H4 (cell line): ENCODE data around the gene IFITM10. TPM values are rescaled to one million over a fixed set of nuclear protein-coding genes. Genes with fewer than 3 reads are reported as not detected.

ENCODE experiments used
- DNase-seq: peaks from one replicate; pipeline ENCODE4 v3.0.0-alpha.2; 2015; ENCODE audit warnings: low spot score
- total RNA-seq: library from RNA; depleted of rRNA; stranded (reverse); fragments of >200 nt; shearing (Covaris generic); gene quantifications from 2 replicates; pipeline ENCODE4 v1.2.3, GENCODE V29; 2014

Gene IFITM10
- total RNA-seq, 1 experiment from 2014 or later = 2.0 TPM

- no peak for DNase-seq
These were observed 32.6 kb downstream of the IFITM10 start for GRCh38 chr11:1717745-1718144.

DNA sequence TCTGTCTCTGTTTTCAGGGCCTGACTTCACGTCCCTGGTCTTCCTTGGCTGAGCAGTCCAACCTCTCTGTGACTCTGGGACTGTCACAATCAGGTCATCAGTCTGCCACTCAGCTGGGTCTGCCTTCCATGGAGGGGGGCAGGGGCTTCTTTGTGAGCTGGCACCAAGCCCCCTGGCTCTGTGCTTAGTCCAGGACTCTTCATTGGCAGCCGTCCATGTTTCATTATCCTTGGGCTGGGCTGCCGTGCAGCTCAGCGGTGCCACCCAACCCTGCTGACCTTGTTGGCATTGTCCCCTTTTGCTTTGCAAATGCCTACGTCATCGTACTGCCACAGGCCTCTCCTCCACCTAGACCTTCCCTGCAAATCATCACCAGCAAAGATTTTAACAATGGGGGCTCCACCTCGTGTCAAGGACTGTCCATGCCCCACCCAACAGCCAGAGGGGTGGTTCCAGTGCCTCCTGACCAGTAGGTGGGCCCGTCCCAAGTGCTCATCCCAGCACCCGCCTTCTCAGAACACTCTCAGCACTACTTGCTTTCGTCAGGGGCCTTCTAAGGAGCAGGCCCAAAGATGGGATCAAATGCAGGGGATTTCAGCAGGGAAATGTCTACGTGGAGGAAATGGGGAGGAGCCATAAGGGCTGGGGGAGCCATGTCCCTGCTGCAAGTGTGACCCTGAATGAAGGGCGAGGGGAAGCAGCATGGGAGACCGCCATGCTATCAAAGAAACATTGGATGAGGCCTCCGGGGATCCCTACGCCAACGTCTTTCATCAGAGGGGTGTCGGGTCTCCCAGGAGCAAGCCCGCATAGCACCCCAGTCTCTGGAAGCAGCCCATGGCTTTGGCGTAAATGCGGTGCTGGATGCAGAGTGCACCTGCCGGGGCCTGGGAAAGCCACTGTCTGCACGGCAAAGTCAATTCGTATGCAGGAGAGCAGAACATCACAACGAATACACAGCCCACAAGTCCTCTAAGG lies 35.2 kb downstream of the IFITM10 start:
- peak; percentile 4 for DNase-seq

DNA sequence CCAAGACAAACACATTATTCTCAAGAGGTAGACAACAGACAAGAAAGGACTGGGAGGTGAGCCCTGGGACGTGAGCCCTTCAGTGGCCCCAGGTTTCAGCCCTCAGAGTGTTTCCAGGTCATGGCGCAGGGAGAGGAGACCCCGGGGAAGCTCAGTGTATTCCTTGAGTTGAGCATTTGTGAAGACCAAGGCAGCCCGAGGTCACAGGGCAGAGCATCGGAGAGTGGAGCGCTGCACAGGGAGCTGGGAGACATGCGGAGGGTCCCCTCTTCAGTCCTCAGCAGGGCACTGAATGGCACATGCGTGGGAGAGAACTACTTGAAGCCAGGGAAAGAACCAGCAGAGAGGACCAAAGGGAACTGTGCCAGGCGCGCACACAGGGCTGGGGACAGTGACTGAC lies 41.7 kb downstream of the IFITM10 start:
- no peak for DNase-seq

DNA sequence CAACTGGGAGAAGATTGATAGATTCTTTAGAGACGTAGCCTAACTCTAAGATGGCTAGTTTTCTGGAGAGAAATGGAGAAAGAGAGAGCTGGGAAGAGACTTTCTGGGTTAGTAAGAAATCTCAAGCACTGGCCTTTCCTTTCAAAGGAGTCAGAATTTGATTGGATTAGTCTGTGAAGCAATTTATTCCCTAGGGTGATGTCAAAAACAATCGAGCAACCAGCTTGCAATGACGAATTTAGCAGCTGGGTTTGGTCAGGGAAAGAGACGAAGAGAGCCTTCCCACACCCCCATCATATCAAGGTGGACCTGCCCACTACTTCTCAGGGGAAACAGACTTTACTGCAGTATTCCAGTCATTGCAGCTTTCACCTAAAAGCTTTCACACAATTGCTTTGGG lies 42.6 kb downstream of the IFITM10 start:
- DNase-seq = no peak

DNA sequence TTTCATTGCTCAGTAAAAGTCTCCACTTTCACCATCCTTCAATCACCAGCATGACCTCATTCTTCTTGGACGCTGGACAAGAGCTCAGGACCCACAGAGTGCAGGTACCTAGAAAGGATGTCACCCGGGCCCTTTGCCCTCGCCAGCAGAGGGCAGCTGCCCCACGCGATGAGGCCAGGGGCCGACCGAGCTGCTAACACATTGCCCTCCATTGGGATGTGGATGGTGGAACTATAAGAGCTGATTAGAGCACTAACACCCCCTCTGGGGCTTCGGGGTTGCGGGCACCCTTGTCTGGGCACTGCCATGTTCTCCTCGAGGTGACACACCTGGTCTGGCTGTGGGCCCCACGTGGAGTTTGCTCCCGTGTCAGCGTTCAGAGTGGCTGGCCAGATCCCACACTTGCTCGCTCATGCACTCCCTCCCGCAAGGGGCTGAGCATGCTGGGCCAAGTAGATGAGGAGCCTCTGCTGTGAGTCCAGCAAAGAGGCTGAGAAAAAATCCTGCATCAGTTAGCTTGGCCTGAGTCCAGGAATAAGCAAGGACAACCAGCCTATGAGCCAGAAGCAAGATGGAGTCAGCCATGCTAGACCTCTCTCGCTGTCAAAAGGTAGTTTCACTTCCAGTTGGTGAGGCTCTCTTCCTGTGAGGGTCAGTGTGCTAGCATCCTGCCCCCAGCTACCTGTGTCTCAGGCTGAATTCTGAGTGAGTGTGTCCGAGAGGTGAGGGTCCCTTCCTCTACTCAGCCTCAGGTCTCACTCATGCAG lies 43.6 kb downstream of the IFITM10 start:
- DNase-seq = no peak

DNA sequence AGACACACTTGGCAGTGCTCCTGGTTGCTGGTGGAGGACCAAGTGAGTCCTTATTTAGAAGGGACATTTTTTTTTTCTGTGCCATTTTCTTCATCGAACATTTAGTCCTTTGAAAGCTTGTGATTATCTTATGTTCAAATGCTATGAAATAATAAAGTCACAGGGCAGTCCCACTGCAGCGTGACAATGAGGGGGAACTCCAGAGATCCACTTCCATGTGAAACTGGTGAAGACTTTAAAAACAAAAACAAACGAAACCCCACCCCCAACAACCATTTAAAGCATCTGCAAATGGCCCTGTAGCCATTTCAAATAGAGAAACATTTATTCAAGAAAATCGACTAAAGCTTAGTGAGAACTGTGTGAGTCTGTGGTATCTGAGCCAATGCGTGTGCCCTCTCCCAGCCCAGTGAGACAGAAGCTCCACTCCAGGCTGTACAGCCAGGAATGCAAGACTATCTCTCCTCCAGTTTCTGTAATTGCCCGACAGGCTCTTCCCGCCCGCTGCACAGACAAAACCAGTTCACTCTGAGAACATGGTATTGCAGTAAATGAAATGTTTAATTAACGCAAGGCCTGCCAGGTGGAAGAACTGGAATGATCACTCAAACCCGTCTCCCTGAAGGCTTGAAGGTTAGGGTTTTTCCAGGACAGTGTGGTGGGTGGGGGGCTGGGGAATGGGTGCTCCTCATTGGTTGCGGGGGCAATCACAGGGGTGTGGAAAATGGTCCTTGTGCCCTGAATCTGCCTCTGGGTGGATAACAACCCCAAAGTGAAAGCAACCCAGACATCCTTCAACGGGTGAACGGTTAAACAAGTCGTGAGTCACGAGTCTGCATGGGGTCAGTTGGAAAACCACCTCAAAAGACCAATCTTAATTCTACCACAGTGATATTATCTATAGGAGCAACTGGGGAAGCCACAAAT lies 45.0 kb downstream of the IFITM10 start:
- DNase-seq = peak; percentile 84

DNA sequence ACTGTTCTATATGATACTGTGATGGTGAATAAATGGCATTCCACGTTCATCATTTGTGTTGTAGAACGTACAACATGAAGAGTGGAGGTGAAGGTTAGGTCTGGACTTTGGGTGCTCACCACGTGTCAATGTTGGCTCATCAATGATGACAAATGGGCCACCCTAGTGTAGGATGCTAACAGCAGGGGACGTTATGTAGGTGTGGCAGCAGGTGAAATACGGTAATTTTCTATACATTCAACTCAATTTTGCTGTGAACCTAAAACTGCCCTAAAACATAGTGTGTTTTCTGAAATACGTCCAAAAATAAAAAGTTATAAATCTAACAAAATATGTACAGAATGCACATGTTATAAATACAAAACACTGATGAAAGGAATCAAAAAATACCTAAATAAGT lies 47.2 kb downstream of the IFITM10 start:
- DNase-seq = no peak

DNA sequence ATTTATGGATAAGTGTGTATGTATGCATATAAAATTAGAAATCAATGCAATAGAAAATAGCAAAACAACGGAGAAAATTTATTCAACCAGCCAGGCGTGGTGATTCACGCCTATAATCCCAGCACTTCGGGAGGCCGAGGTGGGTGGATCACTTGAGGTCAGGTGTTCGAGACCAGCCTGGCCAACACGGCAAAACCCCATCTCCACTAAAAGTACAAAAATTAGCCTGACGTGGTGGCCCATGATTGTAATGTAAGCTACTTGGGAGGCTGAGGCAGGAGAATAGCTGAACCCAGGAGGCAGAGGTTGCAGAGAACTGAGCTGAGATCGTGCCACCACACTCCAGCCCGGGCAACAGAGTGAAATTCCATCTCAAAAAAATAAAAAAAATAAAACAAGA lies 47.9 kb downstream of the IFITM10 start:
- no peak for DNase-seq

DNA sequence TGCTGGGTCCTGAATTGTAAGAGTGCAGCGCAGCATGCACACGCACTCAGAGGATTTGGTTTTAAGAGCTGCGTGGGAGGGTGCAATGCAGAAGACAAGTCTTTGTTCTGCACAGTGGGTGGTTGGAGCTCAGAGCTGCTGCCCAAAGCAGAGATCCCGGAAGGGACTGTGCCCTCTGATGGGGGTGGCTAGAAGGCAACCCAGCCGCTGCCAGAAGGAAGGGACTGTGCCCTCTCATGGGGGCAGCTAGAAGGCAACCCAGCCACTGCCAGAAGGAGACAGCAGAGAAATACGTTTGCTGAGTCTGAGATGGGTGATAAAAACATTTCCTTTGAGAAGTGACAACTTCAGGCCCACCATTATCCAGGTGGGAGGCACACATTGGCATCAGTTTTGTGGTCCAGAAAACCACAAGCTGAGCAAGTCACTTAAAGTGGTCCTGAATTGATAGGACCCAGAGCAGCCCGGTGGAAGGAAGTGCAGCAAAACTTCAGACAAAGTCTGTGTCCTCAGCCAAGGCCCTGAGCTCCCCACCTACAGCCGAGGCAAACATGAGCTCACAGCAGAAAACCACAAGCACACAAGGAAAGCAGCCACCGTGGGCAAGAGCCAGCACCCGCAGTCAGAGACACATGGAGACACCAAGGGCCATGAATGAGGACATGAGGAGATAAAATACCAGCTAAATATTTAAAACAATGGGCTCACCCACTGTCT lies 49.1 kb downstream of the IFITM10 start:
- DNase-seq = no peak

GRCh38 chr11:1699771-1700170 lies 50.6 kb downstream of the IFITM10 start:
- no peak for DNase-seq

DNA sequence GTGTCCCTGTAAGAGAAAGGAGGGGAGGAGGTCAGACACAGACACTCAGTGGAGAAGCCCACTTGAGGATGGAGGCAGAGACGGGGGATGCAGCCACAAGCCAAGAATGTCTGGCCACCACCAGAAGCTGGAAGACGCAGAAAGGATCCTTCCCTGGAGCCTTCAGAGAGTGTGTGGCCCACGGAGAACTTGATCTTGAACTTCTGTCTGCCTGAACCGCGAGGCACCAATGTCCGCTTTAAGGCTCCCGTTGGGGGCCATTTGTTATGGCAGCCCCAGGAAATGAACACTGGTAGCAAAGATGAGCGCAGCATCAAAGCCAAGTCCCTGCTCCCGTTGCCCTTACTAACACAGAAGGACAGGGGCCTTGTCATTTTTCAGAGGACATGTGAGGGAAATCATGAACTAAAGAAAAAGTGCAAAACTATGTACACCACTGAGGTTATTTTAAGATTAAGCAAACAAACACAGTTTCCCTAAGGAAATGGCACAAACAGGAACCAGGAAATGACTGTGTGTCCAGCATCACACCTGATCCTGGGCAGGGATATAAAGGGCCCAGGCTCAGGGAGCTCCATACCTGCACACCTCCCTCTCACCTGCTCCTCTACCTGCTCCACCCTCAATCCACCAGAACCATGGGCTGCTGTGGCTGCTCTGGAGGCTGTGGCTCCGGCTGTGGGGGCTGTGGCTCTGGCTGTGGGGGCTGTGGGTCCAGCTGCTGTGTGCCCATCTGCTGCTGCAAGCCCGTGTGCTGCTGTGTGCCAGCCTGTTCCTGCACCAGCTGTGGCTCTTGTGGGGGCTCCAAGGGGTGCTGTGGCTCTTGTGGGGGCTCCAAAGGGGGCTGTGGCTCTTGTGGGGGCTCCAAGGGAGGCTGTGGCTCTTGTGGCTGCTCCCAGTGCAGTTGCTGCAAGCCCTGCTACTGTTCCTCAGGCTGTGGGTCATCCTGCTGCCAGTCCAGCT lies 53.5 kb downstream of the IFITM10 start, which contains the start of gene KRTAP5-6:
TSS of gene KRTAP5-6 (plus strand) at position 588 of the 963 bp plus-strand sequence. CDS start at position 639, 51 bp downstream.
- DNase-seq = no peak

DNA sequence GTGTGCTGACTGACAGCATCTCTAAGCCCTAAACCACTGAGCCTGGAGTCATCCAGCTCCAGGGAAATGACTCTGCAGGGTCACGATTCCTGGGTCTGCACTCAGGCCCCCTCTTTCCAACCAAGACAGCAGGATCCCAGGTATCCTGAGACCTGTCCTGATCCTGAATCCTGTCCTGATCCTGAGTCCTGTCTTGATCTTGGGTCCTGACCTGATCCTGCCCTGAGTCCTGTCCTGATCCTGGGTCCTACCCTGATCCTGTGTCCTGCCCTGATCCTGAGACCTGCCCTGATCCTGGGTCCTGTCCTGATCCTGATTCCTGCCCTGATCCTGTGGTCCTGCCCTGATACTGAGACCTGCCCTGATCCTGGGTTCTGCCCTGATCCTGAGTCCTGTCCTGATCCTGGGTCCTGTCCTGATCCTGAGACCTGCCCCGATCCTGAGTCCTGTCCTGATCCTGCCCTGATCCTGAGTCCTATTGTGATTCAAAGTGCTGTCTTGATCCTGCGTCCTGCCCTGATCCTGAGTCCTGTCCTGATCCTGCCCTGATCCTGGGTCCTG lies 54.8 kb downstream of the IFITM10 start:
- no peak for DNase-seq

DNA sequence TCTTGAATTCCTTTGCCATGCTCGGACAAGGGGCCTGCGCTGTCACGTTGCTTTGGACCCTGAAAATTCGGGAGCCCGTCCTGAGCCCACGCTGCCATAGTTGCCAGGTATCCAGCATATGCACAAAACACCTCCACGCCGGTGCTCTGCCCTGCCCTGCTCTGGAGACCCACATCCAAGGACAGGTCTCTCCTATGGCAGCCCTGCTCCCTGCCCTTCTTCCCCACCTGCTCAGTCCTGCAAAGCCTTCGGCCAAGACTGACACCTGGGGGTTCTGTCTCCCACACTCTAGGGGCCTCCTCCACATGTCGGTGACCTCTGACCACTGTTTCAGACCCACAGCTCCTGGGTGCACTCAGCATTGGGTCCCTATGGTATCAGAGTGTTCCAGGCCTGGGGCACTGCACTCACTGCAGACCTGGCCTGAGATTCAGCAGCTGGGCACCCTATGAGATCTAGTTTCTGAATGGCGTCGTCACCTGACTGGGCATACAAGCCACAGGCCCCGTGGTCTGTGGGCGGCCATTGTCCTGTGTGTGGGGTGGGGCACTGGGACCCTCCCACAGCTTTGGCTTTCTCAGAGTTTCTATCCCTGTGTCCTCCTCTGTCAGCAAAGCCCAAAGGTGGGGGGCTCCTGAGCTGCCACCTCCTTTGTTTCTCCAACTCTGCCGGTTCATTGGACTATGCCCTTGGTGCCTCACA lies 55.4 kb downstream of the IFITM10 start:
- DNase-seq = no peak

GRCh38 chr11:1694064-1694845 lies 56.1 kb downstream of the IFITM10 start:
- peak; percentile 76 for DNase-seq

DNA sequence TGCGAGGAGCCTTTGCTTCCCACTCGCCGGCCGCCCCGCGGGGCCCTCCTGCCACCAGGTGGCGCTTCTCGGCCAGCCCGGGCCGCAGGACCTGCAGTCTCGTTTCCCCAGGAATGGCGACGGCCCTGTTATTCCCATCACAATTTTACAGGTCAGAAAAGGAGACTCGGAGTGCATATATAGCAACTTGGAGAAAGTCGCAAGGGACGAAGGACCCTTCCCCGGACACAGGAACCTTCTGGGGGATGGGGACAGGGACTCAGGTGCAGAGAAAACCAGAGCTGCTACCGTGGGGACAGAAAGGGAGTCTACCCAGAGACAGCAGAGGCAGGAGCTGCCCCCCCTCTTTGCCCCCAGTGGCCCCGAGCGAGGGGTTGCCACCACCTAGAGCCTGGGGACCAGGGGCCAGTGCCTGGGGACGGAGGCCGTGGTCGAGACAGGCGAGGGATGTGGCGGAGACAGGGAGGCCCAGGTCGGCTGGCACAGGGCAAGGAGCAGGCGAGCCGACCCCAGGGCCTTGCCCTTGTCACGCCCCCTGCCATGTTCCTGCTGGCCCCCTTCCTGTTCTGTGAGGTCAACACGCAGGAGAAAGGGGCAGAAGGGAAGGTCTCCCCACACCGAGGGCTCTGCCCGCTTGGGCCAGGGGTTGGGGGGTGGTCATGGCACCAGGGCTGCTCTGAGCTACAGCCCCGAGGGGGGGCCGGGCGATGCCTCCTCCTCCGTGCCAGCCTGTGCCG lies 56.9 kb downstream of the IFITM10 start:
- peak; percentile 61 for DNase-seq

- DNase-seq = no peak
These were observed 57.6 kb downstream of the IFITM10 start for GRCh38 chr11:1692708-1693326.
